Stimulated activated CD4-positive, alpha-beta T cell treated with anti-CD3 and anti-CD28 coated beads, Interleukin-1b, Interleukin-23, amount 100 ng/mL, for 48 hours (primary cell): ENCODE data around the gene SF3B2.
A peak's percentile ranks its signal among the peaks of the same experiment; 100 is the strongest.

Experiments
- DNase-seq: peaks from one replicate; pipeline ENCODE4 v3.0.0-alpha.2; 2020

The SF3B2 gene

DNA sequence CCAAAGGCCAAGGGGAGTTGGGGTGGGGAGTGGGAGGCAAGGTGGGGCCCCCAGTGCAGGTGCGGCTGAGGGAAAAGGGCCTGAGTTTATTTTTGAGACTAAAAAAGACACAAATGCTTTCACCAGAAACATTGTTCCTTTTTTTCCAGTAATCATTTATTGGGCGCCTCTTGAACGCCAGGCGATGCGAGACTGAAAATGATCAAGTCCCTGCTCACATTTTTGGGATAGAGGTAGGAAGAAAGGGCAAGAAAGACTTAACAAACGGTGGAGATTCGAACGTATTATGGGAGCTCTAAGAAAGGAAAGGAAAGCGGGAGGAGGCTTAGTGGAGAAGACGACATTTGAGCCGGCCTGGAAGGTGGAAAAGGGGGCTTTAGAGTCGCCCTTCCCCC, 796 bp upstream of the SF3B2 start:
- DNase-seq, result no peak

DNA sequence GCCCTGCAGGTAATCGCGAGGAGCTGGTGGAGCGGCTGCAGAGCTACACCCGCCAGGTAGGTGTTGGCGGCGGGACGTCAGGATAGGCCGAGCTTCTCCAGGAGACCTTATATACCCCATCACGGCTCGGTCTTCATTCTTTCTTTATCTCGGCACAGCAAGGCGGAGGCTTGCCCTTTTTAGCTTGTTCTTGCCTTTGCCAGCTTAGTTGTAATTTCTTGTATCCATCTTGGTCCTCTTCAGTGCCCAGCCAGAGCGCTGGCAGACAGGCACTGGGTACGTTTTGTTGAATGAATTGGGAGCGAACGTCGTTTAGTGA, 459 bp downstream of the SF3B2 start:
- DNase-seq, result no peak

DNA sequence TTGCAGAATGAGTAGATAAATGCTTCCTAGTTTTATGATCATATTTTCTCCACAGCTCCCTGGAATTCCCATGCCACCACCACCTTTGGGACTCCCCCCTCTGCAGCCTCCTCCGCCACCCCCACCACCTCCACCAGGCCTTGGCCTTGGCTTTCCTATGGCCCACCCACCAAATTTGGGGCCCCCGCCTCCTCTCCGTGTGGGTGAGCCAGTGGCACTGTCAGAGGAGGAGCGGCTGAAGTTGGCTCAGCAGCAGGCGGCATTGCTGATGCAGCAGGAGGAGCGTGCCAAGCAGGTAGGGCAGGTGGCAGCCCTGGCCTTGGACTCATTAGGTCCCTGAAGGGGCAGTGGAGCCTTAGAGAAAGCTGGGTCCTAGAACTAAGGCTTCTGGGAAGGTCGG, 2.9 kb downstream of the SF3B2 start:
- no peak for DNase-seq

DNA sequence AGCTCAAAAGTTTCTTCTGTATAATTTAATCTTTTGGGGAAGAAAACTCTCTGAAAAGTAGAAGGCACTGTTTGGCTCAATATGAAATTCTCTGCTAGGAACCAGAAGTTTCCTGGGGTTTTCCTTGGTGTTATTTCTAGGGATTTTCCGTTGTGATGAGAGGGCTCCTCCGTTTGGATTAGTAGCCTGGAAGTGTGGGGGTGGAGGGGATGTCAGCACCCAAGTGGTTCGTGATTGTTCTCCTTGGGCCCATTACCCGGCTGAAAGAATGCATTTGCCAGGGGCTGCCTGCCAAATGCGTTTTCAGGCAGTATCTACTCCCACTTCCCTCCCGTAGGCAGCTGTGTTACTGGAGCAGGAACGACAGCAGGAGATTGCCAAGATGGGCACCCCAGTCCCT, 4.3 kb downstream of the SF3B2 start:
- DNase-seq, result no peak

DNA sequence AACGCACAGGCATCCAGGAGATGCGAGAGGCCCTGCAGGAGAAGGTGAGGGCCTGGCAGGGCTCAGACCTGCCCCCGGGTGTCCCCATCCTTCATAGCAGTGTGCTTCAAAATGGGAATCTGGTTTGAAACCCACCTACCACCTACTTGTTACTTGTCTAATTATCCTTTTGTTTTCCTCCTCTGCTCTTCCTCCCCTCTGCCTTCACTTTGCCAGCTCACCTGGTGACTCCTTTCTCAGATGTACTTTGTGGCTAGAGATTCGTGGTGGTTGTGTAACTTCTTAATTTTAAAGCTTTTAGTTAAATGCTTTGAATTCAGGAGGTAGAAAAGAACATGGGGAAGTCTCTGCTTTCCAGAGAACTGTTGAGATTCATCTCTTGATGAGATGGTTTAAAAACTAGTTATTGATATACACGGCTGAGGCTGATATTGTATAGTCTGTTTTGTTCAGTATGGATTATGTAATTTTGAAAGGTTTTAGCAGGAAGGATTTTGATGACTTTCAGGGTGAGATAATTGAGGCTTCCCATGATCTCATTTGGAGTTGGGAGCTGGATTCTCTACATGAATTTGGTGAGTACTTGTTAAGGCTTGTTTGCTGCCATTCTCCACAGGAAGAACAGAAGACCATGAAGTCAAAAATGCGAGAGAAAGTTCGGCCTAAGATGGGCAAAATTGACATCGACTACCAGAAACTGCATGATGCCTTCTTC, 8.0 kb downstream of the SF3B2 start:
- no peak for DNase-seq

DNA sequence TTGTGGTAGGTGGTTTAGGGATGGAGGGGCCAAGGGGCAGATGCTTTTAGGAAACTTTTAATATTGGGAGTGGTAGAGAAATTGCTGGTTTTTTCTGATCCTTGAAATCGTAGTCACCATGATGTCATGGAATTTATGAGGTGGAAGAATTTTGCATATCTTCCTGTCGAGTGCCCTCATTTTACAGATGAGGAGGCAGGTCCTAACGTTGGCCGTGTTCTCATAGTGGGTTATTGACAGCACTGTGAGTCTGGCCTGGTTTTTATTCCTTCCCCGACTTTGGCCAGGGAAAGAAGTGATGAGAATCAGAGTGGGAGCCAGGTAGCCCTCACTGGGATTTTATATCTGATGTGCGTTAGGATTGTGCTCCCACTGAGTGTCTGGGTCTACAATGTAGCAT, 9.1 kb downstream of the SF3B2 start:
- no peak for DNase-seq

DNA sequence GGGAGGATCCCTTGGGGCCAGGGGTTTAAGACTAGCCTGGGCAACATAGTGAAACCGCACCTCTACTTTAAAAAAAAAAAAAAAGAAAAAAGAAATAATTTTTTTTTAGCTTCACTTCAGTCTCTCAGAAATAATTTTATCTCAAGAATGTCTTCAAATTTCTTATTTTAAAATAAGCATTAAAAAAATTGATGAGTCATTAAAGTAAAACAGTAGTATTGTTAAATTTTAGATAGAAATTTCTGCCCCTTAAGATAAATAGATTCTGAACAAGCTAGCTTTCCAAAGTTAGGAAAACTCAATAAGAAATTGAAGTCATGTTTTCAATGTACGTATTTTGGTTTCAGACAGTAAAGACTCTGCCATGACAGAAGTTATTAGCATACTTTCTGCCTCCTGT, 10.2 kb downstream of the SF3B2 start:
- DNase-seq, result no peak

DNA sequence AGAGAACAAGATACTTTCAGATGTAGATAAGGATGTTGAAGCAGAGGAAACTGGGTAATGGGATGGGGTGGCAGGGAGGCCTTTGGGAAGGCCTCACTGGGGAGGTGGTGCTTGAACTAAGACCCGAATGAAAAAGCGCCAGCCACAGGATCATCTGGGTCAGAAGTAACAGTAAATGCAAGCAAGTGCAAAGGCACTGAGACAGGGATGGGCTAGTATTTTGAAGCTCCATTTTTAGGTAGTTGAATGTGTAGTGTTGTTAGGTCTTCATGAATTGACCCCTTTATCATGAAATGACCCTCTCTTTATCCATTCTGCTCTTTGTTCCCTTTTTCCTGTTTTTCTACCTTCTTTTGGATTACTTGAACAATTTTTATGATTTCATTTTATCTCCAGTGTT, 11.7 kb downstream of the SF3B2 start:
- DNase-seq, result no peak

DNA sequence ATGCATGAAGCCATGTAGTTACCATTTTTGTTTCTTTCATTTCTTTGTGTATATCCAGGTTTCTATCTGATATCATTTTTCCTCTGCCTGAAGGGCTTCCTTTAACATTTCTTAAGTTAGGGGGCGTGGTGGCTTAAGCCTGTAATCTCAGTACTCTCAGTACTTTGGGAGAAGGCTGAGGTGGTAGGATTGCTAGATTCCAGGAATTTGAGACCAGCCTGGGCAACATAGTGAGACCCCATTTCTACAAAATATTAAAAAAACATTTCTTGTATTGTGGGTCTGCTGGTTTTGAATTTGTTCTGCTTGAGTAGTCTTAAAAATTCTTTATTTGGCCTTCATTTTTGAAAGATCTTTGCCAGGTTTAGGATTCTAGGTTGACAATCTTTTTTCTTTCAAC, 12.4 kb downstream of the SF3B2 start:
- DNase-seq, result no peak

DNA sequence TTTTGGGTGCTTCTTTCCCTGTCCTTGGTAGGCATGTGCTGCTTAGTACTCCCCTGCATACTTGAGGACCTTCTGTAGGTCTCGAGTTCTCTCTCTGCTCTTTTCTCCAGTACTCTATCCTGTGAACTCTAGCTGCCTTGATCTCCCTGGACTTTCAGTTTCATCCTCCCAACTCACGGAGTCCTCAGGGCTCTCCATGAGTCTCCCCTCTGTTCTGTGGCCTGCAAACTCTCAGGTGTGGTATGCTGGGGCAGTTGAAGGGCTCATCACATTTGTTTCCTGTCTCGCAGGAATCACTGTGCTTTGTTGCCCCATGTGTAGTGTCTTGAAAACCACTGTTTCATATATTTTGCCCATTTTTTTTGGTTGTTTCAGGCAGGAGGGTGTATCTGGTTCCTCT, 14.6 kb downstream of the SF3B2 start:
- DNase-seq, result no peak

DNA sequence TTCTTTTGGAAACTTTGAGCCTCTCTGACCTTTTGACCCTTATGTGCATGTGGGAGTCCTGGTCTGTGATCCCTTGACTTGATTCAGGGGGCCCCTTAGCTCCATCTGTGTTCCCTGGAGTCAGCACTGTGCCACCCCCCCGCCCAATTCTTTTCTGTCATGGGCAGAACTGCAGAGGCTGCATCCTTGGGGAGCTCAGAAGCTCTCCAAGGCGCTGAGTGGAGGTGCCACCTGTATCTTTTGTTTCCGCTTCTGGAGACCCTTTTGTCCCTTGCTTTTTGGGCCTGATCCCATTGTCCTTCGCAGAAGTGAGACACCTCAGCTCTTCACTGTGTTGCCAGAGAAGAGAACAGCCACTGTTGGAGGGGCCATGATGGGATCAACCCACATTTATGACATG, 15.5 kb downstream of the SF3B2 start:
- DNase-seq, result no peak

DNA sequence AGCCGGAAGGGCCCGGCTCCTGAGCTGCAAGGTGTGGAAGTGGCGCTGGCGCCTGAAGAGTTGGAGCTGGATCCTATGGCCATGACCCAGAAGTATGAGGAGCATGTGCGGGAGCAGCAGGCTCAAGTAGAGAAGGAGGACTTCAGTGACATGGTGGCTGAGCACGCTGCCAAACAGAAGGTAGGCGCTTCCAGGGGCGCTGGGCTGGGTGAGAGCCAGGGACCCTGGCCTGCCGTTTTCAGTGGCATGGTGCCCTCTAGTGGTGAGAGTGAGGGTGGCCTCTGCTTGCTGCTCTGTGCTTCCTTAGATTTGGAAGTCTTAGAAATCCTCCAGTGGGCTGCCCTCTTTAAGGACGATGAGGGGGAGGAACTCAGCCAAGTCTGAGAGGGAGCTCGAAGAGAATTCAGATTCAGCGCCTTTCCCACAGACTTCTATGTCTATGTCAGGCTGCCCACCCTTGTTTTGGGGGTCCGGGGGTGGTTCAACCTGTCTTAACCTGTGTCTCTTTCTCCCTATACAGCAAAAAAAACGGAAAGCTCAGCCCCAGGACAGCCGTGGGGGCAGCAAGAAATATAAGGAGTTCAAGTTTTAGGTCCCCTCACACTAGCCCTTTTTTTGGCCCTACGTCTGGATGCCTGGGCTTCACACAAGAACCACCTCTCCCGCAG, 16.1 kb downstream of the SF3B2 start:
- DNase-seq, result peak; percentile 72

DNA sequence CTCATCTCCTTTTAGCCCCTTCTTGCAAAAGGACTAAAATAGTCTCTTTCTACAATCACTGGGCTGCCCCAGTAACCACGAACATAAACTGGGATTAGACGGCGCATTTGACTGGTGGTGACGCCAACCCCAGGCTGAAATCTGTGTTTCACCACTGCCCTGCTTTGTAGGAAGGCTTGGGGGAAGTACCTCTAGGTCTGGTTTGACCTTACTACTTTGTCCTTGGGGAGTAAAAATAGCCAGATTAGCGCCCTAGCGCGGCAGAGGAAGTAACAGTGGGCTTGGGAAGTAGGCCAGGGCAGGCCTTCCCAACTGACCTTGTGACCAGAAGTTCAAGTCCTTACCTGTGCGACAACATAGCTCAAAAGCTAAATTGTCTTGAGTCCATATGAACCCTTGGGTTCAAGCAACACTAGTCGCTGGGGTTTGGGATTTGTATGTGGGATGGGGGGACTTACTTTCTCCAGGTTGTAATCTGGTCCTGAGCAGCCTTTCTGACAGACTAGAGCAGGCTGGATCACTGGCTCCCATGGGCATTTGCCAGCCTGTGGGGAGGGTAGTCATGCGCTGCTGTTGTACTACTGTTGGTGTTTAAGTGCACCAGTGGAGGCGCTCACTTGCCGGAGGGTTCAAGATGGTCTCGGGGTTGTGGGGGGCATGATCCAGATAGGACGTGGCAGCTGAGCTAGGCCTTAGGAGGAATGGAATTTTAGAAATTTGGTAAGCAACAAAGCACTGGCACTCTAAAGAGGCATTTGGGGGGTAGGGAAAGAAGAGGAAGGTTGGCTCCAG, 17.0 kb downstream of the SF3B2 start:
- DNase-seq, result peak; percentile 50

DNA sequence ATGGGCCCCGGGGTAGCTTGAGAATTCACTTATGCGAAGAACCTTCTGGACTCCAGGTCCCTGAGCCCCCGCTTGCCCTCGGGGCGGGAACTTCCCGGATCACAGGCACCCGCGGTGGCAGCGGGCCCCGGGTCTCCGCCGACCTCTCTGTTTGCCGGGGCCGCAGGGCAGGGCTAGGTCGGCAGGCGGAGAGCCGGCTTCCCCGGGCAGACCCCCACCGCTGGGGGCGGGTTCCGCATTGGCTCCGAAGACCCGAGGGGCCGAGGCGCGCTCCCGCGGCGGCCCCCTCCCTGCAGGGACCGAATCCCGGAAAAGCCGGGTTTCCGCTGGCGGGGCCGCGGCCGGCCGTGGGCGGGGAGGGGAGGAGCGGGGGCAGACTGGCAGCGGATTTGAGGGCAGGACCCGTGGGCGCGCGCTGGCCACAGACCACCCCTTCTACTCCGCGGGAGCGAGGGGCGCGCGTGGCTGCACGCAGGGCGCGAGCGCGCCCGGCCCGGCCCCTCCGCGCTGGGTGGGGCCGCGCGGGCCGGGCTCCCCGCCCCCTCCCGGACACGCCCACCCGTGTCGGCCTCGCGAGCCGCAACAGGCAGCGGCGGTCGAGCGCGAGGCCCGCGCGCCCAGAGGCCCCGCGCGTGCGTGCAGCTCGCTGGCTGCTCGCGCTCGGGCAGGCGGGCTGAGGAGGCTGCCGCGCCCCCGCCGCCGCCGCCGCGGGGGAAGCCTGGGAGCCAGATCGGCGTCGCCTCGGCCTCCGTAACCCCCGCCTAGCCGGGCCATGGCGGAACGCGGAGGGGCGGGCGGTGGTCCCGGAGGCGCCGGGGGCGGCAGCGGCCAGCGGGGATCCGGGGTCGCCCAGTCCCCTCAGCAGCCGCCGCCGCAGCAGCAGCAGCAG, 17.8 kb downstream of the SF3B2 start, which contains the start of gene PACS1:
PACS1 (plus strand) TSS at position 558 of the 889 bp plus-strand sequence; CDS start at position 773, 215 bp downstream.
- peak; percentile 64 for DNase-seq

DNA sequence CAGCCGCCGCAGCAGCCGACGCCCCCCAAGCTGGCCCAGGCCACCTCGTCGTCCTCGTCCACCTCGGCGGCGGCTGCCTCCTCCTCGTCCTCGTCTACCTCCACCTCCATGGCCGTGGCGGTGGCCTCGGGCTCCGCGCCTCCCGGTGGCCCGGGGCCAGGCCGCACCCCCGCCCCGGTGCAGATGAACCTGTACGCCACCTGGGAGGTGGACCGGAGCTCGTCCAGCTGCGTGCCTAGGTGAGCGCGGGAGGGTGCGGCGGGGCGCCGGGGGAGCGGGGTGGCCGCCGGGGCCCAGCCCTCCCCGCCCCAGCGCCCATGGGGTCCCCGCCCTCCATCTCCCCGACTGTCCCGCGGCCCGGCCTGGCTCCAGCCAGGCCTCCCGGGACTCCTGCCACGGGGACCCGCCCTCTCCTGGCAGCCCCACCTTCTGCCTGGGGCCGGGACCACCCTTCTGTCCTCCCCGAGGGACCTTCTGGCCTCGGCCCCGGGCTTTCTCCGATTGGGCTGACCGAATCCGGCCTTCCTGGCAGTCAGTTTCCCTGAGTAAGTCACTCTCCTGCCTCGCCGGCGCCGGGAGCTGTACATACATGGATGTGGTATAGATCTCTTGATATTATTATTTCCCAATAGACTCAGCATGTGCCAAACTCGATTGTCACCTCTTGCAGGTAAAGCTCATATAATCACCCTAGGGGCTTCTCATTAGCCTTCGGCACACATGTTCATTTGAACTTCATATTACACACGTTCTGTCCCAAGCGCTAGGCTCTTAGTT, 18.6 kb downstream of the SF3B2 start:
- DNase-seq, result no peak

DNA sequence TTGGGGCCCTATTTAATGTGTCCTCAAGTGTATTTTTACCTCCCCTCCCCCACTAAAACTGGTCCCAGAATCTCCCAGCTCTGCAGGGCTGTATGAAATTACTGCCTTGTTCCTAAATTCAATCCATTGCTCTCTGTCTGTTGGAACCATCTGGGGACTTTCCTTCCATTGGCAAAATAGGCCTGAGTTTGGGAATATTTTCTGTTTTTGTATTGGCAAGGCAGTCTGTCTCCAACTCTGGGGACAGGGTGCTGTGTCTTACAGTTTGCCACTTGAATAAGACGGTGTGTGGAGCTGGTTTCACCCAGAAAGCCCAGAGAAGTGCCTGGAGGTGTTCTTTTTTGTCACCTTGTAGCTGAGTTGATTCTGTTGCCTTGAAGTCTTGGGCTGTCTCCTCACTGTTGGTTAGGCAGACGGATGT, 19.2 kb downstream of the SF3B2 start:
- DNase-seq, result no peak

DNA sequence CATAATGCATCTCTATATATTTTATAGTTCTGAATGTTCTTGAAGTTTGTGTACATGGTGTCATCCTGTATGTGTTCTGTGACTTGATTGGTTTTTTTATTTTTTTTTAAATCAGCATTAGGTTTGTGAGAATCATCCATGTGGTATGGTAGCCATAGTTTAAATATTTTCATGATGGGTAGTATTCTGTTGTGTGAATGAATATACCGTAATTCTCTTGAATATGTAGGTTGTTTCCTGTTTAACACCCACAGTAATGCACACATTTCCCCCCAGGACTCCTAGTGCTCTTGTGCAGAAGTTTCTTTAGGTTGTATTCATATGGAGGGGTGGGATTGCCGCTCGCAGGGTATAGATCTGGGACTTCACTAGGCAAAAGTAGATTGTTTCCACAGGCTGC, 19.9 kb downstream of the SF3B2 start:
- DNase-seq, result no peak

DNA sequence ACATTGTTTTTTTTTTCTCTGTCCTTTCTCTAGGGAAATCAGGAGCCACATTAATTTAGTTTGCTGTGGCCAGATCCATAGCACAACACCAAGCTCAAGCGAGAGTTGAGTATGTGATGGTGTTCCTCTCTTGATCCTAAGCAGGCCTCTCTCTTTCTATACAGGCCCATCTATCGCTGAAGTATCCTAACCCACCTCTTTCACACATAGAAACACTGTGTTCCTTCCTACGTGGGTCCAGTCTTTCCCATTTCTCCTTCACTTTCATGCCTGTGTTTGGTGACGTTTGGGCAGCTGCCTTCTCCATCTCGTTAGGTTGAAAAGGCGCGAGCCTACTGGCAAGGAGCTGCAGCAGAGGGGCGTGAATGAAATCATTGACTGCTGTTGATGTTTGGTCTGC, 20.4 kb downstream of the SF3B2 start:
- DNase-seq, result no peak

DNA sequence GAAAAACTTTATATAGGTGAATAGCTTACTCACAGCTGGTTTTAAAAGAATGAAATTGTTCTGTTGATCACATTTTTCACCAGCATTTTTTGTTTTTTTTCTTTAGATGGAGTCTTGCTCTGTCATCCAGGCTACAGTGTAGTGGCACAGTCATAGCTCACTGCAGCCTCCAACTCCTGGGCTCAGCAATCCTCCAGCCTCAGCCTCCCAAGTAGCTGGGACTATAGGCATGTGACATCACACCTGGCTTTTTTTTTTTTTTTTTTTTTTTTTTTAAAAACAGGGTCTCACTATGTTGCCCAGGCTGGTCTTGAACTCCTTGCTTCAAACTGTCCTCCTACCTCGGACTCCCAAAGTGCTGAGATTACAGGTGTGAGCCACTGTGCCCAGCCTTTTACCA, 21.5 kb downstream of the SF3B2 start:
- DNase-seq, result peak; percentile 28

DNA sequence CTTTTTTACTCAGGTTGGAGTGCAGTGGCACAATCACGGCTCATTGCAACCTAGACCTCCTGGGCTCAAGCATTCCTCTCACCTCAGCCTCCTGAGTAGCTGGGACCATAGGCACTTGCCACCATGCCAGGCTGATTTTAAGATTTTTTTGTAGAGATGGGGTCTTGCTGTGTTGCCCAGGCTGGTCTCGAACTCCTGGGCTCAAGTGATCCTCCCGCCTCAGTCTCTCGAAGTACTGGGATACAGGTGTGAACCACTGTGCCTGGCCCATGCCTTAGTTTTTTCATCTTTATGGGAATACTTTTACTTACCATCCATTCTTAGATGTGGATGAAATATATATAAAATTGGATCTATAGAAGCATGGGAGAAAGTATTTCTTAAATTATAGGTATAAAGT, 23.1 kb downstream of the SF3B2 start:
- DNase-seq, result no peak

DNA sequence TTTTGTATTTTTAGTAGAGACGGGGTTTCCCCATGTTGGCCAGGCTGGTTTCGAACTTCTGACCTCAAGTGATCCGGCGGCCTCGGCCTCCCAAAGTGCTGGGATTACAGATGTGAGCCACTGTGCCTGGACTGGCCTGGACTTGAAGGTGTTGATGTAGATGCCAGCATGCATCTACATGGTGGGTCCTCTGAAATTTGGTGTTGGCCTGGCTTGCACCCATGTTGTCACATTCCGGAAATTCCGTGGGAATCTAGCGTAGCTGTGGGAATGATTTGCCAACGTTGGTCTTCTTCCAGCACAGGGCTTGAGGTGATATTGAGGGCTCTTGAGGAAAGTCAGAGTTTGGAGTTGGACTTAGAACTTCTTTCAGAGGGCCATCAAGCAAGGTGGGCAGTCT, 24.4 kb downstream of the SF3B2 start:
- no peak for DNase-seq

DNA sequence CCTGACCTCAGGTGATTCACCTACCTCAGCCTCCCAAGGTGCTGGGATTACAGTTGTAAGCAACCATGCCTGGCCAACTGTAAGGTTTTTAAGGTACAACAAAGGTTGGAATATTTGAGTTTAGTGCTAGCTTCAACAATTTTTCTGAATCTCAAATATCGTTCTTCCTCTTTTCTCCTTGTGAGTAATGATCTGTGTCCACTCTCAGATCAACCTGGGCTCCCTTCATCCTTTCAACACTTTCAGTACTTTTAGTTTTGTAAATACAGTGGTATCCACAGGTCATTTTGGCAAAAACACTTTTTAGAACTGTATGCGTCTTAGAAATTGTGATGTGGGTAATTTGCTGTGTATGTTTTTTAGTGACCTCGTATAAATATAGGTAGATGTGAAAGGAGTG, 25.8 kb downstream of the SF3B2 start:
- DNase-seq, result no peak
